GM12801 (cell line): ENCODE data around the gene HSFX1.

ENCODE experiments used
- CTCF ChIP-seq: IDR thresholded peaks from one replicate; pipeline ENCODE4 v1.5.1; 2011; ENCODE audit warnings: control low read depth; ENCODE audit not compliant: insufficient read length; ENCODE audit errors: extremely low read depth

The HSFX1 gene

GRCh38 chrX:149819371-149819770 lies 45.5 kb downstream of the HSFX1 start:
- TF ChIP-seq CTCF, result no peak

GRCh38 chrX:149825424-149825823 lies 51.6 kb downstream of the HSFX1 start:
- no peak for TF ChIP-seq CTCF
